HL-60 (cell line): ENCODE measurements around the gene PIK3R3.

Experiments used
- DNase-seq, 2 experiments: peaks; one replicate each; pipeline ENCODE4 v3.0.0-alpha.2; 2010 to 2020; ENCODE audit warnings: low read depth in 1 of 2, low spot score in 1 of 2
- H3K27ac ChIP-seq: fragments of 250-450 bp; sonication (Bioruptor Pico); replicated peaks from 2 replicates; pipeline ENCODE4 v1.5.1; 2020; ENCODE audit warnings: mild to moderate bottlenecking, moderate library complexity
- H3K27me3 ChIP-seq: fragments of 250-450 bp; sonication (Bioruptor Pico); 2 replicates; pipeline ENCODE4 v1.5.1; 2021; ENCODE audit warnings: mild to moderate bottlenecking, moderate library complexity; ENCODE audit not compliant: insufficient read depth, poor library complexity, severe bottlenecking
- H3K4me3 ChIP-seq: replicated peaks from 2 replicates; pipeline ENCODE4 v1.5.1; 2011; ENCODE audit warnings: mild to moderate bottlenecking, control low read depth, low read length; ENCODE audit not compliant: insufficient read depth
- CTCF ChIP-seq: IDR thresholded peaks from one replicate; pipeline ENCODE4 v1.5.1; 2011; ENCODE audit warnings: low read length, control low read depth, inconsistent platforms; ENCODE audit not compliant: insufficient read depth
- GABPA ChIP-seq: IDR thresholded peaks from 2 replicates; pipeline ENCODE4 v1.6.1; 2012; ENCODE audit warnings: low read depth
- POLR2AphosphoS5 ChIP-seq: IDR thresholded peaks from 2 replicates; pipeline ENCODE4 v1.6.1; 2012; ENCODE audit warnings: low read depth
- REST ChIP-seq: IDR thresholded peaks from 2 replicates; pipeline ENCODE4 v1.6.1; 2012; ENCODE audit warnings: low read depth; ENCODE audit not compliant: insufficient replicate concordance
- SPI1 ChIP-seq: IDR thresholded peaks from 2 replicates; pipeline ENCODE4 v1.6.1; 2012; ENCODE audit warnings: low read depth, mild to moderate bottlenecking, borderline replicate concordance

The PIK3R3 gene

GRCh38 chr1:46114925-46115603, 17.4 kb downstream of the PIK3R3 start:
- no peak for DNase-seq
- Histone ChIP-seq H3K27me3 (no peaks in the 10 kb centered on the region), H3K4me3 (no peak overlapping the region), H3K27ac (no peak overlapping the region)
- TF ChIP-seq POLR2AphosphoS5 (no peak), CTCF (no peak), SPI1 (no peak), GABPA (no peak), REST (no peak)

GRCh38 chr1:46113948-46114347, 18.5 kb downstream of the PIK3R3 start:
- no peak for TF ChIP-seq GABPA
- TF ChIP-seq SPI1: no peak
- TF ChIP-seq POLR2AphosphoS5: no peak
- no peak for TF ChIP-seq REST
- TF ChIP-seq CTCF: no peak
- Histone ChIP-seq H3K27ac (no peak overlapping the region), H3K27me3 (no peaks in the 10 kb centered on the region), H3K4me3 (no peak overlapping the region)
- no peak for DNase-seq

- no peak for TF ChIP-seq POLR2AphosphoS5
- TF ChIP-seq GABPA: no peak
- TF ChIP-seq CTCF: no peak
- TF ChIP-seq SPI1: no peak
- TF ChIP-seq REST: no peak
- no peak overlapping the region for H3K27ac ChIP-seq
- no peak overlapping the region for H3K4me3 ChIP-seq
- DNase-seq: no peak
- H3K27me3 ChIP-seq: no peaks in the 10 kb centered on the region
Measured at GRCh38 chr1:46112108-46112507, 20.3 kb downstream of the PIK3R3 start.
